ENCODE results near the gene THRB.

THRB gene

DNA sequence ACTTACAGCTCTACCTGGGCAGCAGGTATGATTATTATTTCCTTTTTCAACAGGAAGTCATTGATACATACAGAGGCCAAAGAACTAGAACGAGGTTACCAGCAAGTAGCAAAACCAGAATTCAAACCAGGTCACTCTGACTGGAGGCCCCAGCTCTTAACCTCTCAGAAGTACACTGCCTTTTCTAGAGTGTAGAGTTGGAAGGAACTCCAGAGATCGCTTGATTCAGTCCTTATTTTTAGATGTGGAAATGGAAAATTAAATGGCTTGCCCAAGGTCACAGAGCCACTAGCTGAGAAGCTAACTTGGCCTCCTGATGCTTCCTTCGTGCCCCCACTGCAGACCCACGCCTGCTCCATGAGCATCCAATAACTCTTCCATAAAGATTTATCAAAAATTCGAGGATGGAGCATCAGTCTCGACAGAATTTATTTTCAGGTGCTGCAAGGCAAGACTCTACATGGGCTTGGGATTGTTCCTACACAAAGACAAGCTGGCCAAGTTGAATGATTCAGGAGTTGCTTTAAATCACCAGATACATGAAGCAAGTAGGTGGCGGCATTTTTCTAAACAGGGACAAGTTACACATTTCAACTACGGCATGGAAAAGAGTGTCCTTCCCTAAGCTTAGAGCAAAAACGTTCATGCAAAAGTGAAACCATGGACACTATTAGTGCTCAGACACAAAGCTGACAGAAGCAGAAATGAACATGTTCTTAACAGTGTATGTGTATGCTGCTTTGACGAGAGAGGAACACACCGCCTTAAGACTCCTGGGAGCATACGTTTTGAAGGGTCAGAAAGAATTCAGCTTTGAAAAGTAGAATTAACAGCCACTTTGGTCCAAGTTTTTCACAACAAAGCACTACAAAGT is 235.7 kb downstream of the THRB start:
- no peak for DNase-seq

DNA sequence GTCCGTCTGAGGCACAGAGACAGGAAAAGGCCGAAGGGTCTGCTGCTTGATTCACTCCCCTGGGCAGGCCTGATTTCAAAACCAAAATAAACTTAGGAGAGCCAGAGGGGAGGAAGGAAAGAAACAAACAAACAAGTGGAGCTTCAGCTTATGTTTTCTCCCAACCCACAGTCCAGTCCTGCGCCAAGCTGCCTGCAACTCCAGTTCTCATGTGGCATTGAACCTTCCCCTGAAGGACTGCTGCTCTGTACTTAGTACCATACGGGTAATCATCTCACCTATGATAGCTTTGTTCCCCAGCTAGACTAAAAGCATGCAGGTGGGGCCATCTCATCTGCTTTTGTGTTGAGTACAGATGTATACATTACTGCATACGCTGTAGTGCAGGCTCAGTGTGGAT is 236.4 kb downstream of the THRB start:
- no peak for DNase-seq

DNA sequence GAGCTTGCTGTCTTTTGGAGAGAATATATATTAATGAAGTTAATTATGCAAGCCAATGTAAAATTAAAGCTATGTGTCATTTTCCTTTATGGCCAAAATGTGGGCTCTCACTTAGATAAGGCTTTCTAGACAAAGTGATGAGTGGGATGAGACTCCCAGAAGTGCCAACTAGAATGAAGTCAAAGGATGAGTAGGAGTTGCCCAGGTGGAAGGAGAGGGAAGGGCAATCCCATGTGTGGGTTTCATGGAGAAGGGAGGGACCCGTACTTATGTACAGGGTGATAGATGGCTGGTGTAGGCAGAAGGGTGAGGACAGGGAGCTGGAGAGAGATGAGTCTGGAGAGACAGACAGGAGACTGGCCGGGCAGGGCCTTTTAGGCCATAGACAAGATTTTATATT is 239.2 kb downstream of the THRB start:
- DNase-seq: no peak

DNA sequence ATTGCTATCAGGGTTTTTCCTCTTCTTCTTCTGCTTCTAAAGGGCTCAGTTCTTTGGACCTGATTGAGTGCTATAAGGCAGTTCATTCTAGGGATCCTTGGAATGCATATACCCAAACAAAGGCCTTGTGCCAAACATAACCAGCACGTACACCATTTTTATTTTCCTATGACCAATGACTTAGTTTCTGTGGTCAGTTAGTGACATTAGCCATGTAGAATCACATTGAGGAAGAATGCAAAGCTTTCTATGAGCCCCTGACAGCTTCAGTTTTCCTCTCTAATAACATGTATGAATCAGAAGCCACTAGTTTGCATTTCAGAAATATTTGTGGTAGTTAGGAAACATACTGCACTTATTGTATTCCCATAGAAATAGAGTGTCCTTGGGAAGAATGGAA is 240.0 kb downstream of the THRB start:
- no peak for DNase-seq

DNA sequence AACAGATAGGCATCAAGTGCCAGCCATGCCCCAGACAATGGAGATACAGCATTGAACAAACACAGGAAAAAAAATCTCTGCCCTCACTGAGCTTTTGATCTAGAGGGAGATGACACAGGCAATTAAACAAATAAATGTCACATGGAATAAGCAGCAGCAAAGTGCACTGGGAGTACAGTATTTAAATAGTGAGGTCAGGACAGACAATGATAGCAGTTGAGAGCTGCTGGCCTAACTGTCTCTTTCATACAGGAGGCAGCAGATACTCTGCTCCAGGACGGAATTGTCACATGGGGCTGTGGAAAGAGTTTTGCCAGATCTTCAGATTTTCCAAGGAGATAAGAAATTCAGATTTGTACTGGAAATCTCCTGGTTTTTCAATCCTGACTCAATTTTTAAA is 241.3 kb downstream of the THRB start:
- DNase-seq: no peak

GRCh38 chr3:24249523-24249922 is 245.1 kb downstream of the THRB start:
- DNase-seq: no peak

- DNase-seq: no peak
Measured at GRCh38 chr3:24245056-24245455, 249.6 kb downstream of the THRB start.

DNA sequence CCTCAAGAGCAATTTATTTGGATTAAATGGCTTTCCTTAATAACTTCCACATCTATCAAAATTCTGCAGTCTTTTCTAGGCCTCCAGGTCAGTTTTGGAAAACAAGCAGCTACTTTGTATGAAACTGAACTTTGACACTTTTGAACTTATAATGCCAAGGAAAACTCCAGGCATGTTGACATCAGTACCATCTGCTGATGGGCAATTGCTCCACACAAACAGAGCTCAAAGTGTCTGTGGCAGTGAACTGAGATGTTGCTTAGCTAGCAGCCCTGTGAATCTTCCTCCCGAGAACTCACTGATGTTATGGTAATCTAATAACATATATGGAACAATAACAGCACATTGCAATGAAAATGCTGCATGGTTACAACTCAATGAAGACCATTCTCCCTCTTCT is 250.2 kb downstream of the THRB start:
- no peak for DNase-seq

GRCh38 chr3:24242012-24242698 is 252.5 kb downstream of the THRB start:
- no peak for DNase-seq

GRCh38 chr3:24240306-24240705 is 254.3 kb downstream of the THRB start:
- no peak for DNase-seq

GRCh38 chr3:24237971-24238706 is 256.5 kb downstream of the THRB start:
- DNase-seq: no peak

- no peak for DNase-seq
Measured at GRCh38 chr3:24235121-24235520, 259.5 kb downstream of the THRB start.

DNA sequence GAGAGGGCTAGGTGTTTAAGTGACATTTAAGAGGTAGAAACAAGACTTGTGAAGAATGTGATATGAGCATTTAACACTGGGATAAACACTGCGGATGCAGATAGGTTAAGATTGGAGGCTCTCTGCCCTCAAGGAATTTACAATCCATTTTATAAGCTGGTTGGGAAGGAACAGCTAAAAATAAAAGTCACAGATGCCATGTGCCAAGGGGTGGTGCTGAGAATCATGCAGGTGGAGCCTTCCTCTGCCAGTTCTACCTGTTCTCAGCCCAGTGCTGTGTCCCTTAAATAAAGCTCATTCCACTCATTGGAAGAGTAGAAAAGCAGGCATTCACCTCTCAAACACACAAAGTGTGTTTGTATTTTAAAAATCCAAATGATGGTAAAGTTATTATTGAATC is 261.9 kb downstream of the THRB start:
- DNase-seq: no peak

GRCh38 chr3:24229468-24230221 is 265.0 kb downstream of the THRB start:
- no peak for DNase-seq

DNA sequence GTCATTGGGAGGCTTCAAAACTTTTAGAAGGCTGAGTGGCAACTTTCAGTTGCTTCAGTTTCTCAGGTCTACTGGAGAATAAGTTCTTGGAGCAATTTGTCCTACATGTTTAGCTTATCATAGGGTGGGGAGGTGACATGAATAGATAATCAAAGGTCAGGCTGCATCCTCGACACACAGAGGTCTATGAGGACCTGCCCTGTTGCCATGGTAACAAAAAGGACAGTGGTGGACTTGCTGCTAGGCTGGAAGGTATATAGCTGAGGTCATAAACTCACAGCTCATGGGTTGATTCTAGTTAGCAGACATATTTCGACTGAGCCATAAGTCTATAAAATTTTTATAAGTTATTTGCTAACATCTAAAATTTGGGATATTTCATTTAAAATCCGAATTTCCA is 267.0 kb downstream of the THRB start:
- DNase-seq: no peak

DNA sequence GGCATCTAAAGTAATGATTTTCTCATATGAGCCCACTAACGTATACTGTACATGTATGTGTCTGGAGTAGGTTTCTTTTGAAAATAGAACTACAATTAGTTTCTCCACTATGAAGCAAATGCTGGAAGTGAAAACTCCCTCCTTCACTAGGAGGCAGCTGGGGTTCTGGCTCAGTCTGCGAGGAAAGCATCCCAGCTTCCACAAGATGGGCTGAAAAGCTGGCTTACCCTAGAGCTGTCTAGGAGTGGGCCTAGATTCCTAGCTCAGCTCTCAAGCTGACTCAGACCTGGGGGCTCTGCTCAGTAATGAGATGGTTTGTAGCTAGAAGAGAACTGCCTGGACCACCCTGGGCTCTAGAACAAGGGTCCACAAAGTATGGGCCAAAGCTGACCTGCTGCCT is 268.3 kb downstream of the THRB start:
- DNase-seq: no peak

GRCh38 chr3:24225385-24225950 is 269.2 kb downstream of the THRB start:
- no peak for DNase-seq

GRCh38 chr3:24224666-24225384 is 269.8 kb downstream of the THRB start:
- no peak for DNase-seq

DNA sequence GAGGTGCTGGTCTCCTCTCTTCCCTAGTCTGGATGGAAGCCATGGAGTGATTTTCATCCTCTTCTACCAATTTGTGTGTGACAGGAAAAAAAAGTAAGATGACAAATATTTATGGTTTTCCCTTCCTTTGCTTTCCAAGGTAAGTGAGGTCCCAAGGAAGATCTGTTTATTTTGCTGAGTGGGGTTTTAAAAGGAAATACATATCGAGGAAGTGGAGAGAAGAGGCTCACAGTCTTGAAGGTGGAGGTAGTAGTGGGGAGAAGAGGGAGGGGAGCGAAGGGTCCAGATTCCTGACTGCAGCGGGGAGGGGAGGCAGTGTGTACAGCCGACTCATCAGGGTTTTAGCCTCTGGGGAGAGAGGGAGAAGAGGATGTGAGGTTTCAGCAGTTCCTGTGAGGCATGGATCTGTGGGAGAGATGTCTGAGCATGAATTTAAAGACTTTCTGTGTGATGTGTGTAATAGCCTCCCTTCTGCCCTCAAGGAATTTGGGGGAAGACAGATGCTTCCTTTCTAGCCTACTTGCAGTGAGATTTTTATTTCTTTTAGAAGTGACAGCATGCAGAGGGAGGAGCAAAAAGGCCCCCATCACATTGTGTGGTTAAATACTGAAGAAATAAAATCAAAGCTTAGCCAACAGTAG is 272.4 kb downstream of the THRB start:
- DNase-seq: no peak

DNA sequence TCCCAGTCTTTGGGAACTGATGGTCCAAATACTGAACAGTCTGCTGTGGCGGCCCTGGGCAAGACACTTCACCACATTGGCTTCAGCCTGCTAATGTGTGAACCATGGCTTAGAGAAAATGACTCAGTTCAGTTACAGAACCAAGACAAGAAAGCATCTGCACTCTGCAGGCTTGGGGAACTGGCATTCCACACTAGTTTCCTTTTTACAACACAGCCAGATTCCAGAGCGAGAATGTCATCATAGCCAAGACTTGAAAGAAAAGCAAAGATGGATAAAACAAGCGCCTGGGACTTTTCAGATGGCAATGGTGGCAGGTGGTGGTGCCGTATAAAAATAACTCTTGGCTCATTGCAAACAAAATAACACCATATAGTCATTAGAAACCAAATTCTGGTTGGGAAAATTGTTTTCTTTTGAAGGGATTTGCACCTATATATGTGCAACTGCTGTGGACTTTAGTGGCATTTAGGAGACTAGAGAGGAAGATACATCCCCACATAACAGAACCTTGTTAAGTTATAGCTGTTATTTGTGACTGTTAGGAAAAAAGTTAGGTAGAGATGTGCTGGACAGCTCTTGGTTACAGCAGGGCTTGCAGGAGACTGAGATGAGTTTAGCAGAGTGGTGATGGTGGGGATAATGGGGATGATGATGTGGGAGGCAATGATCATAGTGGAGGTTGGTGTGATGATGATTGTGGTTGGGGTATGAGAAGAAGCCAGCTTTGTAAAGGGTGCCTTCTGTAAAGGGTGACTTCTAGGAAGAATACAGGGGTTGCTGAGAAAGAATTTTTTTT is 273.6 kb downstream of the THRB start:
- no peak for DNase-seq

DNA sequence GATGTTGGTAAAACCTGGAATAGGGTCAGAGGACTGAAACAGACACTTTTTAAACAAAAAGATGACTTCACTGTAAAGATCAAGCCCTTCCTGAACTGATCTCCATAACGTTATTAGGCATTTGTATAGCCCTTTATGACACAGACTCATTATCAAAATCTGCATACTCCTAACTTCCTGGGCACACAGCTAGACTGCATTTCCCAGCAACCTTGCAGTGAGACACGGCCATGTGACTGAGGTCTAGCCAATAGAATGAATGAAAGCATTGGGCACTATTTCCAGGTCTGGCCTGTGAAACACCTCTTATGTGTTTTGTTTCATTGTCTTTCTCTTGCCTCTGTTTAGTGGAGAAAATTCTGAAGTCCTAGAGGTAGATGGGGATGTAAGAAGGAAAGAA is 279.1 kb downstream of the THRB start:
- DNase-seq: no peak

Measured in NK-92 treated with Interleukin-12 subunit alpha and Interleukin-12 subunit beta, amount 100 ng/mL, for 24 hours (cell line).